ENCODE data around the gene MMP20.

Gene MMP20

DNA sequence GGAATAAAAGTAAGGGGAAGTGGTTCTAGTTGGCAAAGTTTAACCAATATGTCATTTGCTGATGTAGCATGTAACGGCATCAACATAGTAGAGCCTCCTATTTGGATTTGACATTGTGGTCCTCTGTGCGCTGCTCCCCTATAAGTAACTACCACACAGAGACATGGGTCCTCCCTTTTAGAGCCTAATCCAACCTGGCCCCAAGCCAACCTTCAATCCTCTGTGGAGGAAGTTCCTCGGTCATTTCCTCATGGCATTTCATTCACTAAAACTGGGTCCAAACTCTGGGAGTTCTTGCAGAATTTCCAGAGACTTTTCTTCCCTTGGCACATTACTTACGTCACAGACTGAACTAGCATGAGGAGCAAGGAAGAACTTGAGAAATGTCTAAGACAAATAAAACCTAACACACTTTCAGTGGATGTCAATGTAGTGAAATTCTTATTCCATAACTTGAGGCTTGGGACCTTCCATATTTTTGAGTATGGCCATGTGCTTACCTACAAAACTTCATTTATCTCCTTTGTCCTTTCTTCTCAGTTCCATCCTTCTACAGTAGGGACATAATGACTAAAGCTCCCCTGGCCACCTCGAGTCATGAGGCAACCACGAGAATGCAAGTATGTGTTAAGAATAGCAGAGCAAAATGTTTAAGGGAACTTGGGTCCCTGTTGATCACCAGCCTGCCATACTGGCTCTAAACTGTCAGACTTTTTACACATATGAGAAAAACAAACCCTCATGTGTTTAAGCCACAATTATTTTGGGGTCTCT is 34.7 kb downstream of the MMP20 start:
- no peak for DNase-seq

GRCh38 chr11:102589047-102589459 is 36.1 kb downstream of the MMP20 start:
- DNase-seq = peak in 1 of 5 donors; percentile 61

DNA sequence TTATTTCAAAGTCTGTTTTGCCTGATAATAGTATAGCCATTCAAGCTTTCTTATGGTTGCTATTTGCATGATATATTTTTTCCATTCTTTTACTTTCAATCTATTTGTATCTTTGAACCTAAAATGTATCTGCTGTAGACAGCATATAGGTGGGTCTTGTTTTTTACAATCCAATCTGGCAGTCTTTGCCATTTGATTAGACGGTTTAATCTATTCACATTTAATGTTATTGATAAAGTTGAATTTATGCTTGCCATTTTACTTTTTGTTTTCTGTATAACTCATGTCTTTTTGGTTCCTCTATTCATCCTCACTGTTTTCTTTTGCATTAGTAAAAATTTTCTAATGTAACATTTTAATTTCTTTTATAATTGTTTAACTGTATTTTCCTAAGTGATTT is 37.4 kb downstream of the MMP20 start:
- no peak for DNase-seq

GRCh38 chr11:102583141-102583873 is 41.8 kb downstream of the MMP20 start:
- DNase-seq = no peak

GRCh38 chr11:102582140-102582539 is 43.0 kb downstream of the MMP20 start:
- no peak for DNase-seq

DNA sequence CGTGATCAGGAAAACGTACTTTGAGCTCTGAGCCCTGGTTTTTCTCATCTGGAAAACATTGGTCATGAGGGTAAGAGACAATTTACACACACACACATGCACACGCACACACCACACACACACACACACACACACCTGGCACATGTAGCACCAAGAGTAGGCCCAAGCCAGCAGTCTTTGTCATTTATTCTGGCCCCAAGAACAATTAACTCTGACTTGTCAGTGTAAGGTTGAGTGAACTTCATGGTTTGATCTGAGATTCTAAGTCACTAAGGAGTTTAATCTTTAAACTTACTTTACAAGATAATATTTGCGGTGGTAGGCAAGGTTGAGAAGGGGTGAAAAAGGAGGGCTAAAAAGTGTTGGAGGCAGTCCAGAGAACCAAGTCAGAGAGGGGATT is 44.1 kb downstream of the MMP20 start:
- no peak for DNase-seq

DNA sequence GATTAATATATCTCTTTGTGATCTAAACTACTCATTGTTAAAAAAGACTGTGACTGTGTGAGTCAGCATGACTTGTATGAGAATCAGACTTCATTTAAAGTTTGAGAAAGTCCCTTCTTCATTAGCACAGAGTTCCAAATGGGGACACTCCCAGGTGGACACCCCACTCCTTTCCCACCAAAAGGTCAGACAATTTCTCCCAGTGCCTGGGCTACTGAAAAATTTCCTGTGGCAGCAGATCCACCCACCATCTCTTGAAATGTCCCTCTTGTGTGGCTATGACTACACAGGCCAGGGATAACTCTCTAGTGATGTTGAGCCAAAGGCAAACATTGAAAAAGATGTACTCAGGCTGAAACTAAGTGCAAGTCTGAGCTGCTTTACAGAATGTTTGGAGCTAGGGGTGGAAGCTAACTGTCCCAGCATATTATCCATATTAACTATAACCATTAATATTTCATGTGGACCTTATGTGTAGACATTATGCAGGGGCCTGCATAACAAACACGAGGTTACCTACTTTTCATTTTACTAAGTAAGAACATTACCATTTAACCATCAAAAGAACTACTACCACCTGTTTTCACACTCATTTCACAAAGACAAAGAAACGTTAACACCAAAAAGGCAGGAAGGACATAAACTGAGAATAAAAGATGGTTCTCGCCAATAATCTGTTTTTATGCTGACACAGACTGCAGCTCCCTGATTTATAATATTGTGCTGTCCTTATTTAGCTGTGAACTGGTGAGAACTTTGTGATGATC is 44.8 kb downstream of the MMP20 start:
- no peak for DNase-seq

DNA sequence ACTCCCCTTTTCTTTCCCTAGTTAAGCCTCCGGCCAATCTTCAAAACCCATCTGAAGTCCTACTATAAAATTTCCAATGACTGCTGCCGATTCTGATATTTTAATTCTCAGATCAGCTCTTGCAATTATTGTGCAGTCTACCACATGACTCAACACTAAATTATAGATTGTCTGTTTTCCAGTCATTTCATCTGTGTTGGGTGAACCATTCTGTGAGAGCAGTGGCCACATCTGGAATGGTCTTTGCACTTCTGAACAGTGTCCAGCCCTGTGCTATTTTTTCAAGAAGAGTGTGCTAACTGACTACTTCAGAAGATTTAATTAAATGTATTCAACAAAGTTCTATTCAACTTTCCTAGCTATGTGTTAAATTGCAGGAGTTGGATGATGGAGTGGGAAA is 47.4 kb downstream of the MMP20 start:
- no peak for DNase-seq

DNA sequence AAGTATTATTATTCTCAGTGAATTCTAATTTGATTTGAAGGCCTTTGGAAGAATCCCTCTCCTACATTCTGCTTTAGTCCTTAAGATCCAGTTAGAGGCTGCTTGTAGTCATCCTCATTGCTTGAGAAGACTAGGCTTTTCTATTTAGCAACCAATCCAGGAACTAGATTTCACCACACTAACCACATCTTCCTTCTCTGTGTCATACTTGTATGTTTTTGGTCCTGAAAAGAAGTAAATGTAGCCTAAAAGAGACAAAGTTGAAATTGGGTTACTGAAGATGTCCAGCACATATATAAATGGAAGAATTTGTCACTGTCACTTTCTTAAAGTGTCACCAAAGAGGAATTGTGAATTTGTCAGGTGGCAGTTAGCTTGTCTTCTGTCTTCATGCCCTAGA is 48.0 kb downstream of the MMP20 start:
- DNase-seq = peak in 1 of 5 donors; percentile 63

- DNase-seq = peak in 1 of 5 donors; percentile 27
Measured at GRCh38 chr11:102576350-102576749, 48.8 kb downstream of the MMP20 start.

DNA sequence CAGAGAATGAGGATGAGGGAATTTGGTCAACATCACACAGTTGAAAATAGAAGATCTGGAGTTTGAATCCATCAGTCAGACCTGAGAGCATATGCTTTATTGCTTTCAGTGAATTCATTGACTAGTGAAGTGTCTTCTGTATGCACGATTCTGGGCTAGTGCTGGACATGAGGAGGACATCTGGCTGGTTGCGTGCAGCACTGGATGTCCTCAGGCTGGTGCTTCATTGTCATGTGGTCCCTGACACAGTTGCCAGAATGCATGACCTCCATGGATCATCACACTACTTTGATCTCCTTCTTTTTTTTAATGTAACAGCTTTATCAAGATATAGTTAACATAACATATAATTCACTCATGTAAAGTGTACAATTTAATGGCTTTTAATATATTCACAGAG is 50.1 kb downstream of the MMP20 start:
- no peak for DNase-seq

GRCh38 chr11:102573851-102574250 is 51.3 kb downstream of the MMP20 start:
- DNase-seq = no peak

GRCh38 chr11:102572554-102573220 is 52.4 kb downstream of the MMP20 start:
- DNase-seq = no peak

DNA sequence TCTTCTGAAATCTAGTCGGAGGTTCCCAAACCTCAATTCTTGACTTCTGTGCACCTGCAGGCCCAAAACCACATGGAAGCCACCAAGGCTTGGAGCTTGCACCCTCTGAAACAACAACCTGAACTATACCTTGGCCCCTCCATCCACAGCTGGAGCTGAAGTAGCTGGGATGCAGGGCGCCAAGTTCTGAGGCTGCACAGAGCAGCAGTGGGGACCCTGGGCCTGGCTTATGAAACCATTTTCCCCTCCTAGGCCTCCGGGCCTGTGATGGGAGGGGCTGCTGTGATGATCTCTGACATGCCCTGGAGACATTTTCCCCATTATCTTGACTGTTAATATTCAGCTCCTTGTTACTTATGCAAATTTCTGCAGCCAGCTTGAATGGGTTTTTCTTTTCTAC is 56.3 kb downstream of the MMP20 start:
- no peak for DNase-seq

DNA sequence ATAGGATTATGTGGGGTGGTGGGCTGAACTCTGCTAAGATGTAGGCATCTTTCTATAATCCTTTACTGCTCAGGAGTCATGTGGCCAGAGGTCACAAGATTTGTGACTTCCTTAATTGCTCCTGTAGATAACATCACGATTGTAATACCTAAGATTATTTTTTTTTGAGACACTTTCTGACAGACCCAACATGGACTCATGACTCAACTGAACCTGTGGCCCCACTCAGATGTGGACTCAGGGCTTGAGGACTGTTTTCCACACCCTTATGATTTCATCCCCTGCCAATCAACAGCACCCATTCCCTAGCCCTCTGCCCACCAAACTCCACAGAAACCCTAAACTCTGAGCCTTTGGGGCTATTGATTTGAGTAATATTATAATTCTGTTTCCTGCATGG is 59.0 kb downstream of the MMP20 start:
- DNase-seq = no peak

GRCh38 chr11:102564110-102564509 is 61.0 kb downstream of the MMP20 start:
- peak in 1 of 5 donors; percentile 37 for DNase-seq

- no peak for DNase-seq
Measured at GRCh38 chr11:102561636-102562035, 63.5 kb downstream of the MMP20 start.

DNA sequence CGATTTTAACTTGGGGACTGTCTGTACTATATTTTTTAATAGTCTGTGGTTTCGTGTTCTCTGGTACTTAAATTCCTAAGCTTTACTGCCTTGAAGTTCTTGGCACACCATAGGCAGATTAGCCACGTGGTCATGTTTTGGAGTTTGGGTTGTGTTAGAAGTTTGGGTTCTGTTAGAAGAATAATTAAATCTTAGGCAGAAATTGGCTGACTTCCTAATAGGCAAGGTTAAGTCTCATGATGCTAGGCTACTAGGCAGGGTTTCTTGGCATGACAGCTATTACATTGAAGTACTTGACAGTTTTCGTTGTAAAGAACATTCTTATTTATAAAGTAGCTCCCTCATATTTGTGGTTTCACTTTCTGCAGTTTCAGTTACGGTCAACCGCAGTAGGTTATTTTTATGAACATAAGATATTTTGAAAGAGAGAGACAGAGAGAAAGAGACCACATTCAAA is 64.5 kb downstream of the MMP20 start:
- DNase-seq = peak in 1 of 5 donors; percentile 40

GRCh38 chr11:102559839-102560238 is 65.3 kb downstream of the MMP20 start:
- DNase-seq = no peak

DNA sequence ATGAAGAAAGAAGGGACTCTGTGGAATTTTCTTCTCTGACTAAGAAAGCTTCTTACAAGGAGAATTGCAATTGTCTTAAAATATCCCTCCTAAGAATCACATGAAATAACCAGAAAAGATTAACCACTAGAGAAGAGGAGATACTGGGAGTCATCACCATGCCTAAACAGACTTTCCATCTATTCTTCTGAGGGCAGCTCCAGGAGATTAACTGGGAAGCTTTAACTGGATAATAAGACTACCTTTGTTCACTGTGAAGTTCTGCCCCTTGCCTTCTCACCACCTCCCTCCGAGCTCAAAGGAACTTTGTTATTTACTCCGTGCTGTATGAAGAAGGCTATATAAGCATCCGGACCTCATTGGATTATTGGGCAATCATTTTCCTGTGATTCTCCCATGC is 70.0 kb downstream of the MMP20 start:
- no peak for DNase-seq

- DNase-seq = no peak
Measured at GRCh38 chr11:102553835-102554282, 71.3 kb downstream of the MMP20 start.

GRCh38 chr11:102552447-102553194 is 72.5 kb downstream of the MMP20 start:
- DNase-seq = no peak
